Activated CD8-positive, alpha-beta memory T cell treated with anti-CD3 and anti-CD28 coated beads, Interleukin-2, amount 50 U/mL, for 4 hours (primary cell): ENCODE data around the gene SERPINB1.

Experiments
- DNase-seq: peaks from one replicate; pipeline ENCODE4 v3.0.0-alpha.2; 2020

SERPINB1 gene

DNA sequence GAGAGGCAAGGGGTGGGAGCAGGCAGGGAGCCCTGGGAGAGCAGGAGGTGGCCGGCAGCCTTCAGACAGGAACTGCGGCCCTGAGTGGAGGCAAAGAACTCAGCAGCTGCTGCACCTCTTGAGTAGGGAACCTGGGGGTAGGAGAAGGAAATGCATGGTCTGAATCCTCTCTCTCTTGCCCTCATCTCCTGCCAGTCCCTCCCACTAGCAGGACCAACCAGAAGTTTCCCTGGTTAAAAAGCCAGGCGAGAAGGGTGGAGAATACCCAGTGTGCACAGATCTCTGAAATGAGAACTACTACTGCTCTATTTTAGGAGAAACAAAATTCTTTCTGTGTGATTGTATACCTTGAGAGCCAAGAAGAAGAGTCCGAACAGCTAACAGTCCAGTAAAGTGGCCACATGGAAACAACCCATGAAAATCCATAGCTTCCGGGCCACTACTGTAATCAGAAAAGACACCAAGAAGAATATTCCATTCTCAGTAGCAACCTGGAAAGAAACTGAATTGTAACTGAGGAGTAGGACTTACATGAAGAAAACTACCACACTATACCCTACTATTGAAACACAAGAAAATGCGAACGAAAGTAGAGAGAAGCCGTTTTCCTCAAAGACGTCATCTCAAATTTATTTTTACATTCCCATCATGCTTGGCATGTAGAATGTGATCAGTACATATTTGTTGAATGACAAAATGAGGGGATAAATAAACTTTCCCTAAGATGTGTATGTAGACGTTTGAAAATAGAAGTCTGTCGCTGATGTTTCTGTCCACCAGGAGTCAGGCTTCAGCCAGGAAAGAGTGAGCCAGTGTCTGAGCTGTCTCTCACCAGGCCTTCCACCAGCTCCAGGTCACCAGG lies 50.8 kb downstream of the SERPINB1 start:
- DNase-seq: peak; percentile 41

DNA sequence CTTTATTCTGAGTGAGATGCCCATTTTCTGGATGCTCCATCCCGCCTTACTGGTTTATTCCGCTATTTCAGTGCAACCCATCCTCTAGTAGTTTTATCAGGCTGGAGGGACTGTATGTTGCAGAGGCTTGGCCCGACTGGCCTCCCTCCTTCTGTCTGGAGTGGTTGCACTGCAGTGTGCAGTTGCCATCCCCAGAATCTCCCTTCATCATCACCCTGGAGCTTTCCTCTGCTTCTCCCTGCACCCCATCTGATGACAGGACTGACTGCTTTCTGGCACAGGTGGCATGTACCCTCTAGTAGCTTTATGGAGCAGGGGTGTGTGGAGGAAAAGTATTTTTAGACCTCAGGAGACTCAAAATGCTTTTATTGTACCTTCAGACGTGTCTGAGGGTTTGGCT lies 55.4 kb downstream of the SERPINB1 start:
- DNase-seq: no peak

DNA sequence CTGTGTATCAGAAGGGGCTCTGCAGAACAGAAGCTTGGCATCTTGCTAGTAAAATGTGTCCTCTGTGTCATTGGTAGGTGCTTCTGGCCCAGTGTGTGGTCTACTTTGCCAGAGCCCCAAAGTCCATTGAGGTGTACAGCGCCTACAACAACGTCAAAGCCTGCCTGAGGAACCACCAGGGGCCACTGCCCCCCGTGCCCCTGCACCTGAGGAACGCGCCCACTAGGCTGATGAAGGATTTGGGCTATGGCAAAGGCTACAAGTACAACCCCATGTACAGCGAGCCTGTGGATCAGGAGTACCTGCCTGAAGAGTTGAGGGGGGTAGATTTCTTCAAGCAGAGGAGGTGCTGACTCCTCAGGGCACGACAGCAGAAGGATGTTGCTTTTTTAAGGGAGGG lies 56.7 kb downstream of the SERPINB1 start:
- DNase-seq: no peak

DNA sequence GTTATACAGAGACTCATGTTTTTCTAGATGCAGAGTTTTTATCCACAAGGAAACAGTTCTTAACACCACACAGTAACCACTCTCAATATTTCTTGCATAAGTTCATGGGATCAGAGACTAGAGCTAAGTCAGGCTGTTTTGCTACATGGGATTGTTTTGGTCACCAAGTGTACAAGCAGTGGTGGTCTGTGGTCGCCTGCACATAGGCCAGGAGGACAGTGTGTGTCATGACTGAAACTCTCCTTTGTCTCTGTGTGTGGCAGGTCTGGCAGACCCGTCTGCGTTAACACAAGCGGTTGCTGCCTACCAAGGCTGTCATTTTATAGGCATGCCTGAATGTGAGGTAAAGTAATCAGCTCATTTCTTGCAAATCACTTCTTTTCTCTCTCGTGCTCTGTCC lies 57.6 kb downstream of the SERPINB1 start:
- DNase-seq: no peak

DNA sequence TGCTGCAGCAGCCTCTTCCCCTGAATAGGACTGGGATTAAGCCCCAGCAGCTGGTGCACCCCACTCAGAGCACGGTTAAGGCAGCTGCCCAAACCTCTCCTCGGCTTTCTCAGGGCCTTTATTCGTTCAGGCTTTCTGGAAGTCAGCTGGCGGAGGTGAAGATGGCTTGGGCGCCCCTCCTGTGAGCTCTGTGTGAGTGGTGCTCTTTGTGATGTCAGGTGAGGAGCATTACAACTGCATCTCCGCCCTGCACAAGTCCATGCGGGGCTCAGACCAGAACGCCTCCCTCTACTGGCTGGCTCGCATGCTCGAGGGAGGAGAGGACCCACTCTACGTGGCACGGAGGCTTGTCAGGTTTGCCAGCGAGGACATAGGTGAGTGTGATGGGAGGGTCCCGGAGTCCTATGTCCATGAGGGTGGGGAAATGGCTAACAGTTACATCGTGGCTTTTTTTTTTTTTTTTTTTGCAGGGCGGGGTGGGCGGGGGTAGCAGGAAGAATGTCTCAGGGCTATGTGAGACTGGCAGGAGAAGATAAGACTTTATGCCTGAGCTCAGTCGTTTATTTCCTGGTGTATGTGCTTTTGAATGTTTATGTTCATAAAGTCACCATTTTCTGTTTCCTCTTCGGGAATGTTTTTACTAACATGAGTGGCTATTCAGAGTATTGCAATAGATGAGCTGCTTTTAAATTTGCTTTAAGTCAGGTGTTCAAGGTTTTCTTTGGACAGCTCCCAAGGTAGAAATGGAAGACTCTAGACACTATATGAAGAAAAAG lies 58.3 kb downstream of the SERPINB1 start:
- no peak for DNase-seq

DNA sequence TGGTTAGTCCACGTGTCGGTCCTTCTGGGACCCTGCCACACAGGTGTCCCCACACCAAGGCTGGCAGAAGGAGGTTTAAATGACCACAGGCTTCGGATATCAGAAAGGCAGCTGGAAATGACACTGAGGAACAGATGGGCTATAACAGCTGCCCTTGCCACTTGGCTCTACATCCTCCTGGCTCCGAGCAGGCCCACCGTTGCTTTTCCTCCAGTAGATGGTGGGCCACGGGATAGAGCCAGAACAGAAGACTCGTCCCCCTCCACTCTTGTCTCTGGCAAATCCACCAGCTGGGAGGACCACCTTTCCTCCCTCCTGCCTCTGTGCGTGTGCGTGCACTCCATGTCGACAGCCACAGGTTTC lies 58.9 kb downstream of the SERPINB1 start:
- no peak for DNase-seq

DNA sequence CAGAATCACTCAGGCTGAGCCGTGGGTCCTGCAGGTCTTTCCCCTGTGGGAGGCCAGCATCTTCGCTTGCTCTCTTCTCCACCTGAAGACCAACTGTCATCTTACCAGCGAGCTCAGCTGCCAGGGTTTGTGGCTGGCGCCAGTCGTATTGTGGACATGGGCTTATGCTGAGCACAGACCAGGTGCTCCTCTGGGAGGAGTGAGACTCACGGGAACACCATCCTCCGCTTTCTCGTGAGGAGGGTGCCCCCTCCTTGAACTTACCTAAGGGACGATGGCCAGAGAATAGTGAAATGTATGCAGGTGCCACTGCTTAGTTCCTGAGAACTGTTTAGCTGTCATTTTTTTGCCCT lies 59.3 kb downstream of the SERPINB1 start:
- DNase-seq: no peak
